ENCODE results near the gene ZDHHC24.

Gene ZDHHC24

DNA sequence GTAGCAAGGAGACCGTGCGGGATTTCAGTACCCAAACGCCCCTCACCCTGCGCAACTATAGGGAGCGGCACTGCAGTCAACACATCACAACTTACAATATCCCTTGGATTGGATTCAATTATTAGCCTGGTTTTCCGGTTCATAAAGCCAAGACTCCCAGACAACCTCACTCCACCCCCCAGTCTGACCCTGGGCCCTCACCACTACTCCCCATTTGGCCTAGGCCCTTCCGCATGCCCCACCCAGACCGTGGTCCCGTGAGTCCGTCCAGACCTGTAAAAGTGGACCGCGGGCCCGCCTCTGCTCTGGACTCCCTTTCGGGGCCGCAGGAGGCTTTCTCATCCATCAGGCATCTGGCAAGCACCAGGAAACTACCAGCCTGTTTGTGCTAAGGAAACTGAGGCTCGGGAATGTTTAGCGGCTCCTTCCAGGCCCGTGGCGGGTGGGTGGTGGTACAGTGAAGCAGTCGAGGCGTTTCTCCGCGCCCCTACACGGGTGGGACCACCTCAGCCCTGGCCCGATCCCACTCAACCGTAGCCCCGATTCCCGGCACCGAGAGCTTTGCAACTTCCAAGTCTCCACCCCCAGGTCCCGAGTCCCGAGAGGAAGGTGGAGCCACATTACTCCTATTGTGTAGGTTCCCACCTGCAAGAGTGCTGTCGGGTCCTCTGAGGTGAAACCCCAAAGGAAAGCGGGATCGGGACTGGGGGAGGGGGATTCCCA is 66.3 kb downstream of the ZDHHC24 start:
- no peak for TF ChIP-seq GATA2 (IDR thresholded peaks at IDR 0.05; ENCODE audit: low read depth, low read length)
- TF ChIP-seq GATA3 (IDR thresholded peaks at IDR 0.05; ENCODE audit: low read depth, low read length), result no peak

DNA sequence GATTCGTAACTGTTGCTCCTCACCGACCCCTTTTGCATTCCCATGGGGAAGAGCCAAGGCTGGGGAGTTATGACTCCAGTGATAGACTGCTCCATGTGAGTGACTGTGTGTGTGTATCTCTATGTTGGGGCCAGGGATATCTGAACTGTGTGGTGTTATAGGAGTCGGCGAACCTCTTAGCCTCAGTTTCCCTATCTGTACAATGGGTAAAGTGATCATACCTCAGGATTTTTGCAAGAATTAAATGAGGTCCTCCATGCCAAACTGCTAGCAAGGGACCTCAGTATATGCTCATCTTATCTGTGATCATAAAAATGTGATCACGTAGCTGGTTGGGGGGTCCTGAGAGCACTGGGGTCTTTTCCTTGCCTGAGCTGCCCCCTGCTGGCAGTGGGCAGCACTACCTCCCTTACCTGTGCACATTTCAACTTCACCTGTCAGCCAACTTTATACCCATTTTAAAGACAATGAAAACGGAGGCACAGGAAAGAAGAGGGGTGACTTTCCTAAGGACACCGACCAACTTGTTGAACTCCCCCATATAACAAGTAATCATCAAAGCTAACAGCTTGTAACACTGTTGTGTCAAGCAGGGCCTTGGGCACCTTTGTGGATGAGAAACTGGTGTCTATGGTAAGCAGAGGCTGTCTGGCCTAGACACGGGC is 67.0 kb downstream of the ZDHHC24 start:
- TF ChIP-seq GATA3 (IDR thresholded peaks at IDR 0.05; ENCODE audit: low read depth, low read length) (no peak), GATA2 (IDR thresholded peaks at IDR 0.05; ENCODE audit: low read depth, low read length) (peak; percentile 16; the same call in 1 of the 2 replicates)

DNA sequence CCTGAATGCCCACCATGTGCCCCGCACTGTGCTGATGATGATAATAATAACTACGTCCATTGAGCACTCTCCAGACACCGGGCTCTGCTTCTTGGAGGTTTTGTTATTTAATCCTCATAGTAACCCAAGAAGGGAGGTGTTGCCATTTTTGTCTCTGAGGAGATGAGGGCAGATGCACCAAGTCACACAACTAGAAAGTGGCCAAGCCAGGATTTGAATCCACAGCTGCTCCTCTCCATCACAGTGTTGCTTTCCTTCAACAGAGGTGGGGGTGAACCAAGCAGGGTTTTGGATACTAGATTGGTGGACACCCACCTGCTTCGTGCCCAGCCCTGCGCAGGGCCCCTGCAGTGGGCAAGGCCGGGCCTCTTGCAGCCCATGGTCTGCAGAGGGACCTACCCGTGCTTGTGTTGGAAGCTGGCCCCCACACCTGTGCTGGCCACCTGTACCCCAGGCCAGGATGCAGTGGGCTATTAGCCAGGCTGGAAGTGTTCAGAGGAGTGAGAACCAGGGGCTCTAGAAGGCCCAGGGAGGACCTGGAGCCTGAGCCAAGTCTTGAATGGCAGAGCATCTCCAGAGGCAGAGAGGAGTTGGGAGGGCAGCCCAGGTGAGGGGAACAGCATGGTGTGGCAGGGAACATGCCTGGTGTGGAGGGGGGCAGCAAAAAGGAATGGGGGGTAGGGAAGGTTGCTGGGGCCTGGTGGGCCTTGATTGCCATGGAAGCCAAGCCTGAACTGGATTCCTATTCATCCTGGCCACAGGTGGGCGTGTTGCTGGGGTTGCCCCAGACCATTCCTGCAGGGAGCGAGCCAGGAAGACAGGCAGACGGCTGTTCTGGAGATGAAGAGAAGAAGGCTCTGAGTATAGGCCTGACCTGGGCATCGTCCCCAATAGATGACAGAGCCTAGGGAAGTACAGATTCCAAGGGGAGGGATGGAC is 68.3 kb downstream of the ZDHHC24 start:
- TF ChIP-seq GATA3 (IDR thresholded peaks at IDR 0.05; ENCODE audit: low read depth, low read length) (no peak), GATA2 (IDR thresholded peaks at IDR 0.05; ENCODE audit: low read depth, low read length) (no peak)

DNA sequence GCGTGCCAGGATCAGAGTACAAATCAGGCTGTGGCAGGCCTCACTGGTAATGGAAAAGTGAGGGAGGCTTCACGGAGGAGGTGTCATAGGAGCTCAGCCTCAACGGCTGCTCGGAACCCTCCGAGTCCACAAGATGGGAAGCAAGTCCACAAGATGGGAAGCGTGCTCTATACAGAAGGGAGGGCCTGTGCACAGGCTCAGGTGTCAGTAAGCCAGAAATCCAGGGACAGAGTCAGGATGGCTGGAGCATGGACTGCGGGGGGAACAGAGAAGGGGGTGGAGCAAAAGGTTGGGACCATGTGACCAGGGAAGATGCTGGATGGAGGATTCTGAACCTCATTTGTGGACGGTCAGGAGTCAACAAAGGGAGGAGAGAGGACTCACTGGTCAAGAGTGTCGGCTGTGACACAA is 69.0 kb downstream of the ZDHHC24 start:
- TF ChIP-seq GATA2 (IDR thresholded peaks at IDR 0.05; ENCODE audit: low read depth, low read length) (no peak), GATA3 (IDR thresholded peaks at IDR 0.05; ENCODE audit: low read depth, low read length) (no peak)

DNA sequence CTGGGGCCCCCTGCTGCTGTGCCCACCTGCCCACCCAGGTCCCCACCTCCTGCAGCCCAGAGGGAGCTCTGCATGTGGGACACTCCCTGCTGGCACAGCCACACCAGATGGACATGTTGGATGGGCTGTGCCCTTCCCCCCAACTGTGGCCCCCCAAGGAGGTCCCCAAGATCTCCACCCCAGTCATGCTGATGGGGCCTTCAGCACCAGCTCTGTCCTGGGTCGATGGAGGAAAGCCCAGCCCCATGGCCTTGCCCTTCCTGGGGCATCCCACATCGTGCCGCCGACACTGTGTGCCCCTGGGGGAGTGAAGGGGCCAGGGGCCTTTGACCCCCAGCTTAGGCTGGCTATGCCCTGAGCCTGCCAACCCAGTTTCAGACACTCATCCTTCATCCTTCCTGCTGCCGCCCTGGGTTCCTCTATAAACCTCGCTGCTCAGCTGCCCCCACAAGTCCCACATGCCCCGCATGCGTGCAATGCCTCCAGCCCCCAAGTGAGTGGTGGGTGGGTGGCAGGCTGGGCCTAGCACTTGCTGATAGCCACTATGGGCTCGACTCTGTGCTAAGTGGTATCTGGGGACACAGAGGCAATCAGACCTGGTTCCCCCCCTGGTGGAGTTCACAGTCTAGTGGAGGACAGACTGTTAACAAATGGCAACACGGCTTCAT is 69.5 kb downstream of the ZDHHC24 start:
- TF ChIP-seq GATA3 (IDR thresholded peaks at IDR 0.05; ENCODE audit: low read depth, low read length) (no peak), GATA2 (IDR thresholded peaks at IDR 0.05; ENCODE audit: low read depth, low read length) (no peak)

DNA sequence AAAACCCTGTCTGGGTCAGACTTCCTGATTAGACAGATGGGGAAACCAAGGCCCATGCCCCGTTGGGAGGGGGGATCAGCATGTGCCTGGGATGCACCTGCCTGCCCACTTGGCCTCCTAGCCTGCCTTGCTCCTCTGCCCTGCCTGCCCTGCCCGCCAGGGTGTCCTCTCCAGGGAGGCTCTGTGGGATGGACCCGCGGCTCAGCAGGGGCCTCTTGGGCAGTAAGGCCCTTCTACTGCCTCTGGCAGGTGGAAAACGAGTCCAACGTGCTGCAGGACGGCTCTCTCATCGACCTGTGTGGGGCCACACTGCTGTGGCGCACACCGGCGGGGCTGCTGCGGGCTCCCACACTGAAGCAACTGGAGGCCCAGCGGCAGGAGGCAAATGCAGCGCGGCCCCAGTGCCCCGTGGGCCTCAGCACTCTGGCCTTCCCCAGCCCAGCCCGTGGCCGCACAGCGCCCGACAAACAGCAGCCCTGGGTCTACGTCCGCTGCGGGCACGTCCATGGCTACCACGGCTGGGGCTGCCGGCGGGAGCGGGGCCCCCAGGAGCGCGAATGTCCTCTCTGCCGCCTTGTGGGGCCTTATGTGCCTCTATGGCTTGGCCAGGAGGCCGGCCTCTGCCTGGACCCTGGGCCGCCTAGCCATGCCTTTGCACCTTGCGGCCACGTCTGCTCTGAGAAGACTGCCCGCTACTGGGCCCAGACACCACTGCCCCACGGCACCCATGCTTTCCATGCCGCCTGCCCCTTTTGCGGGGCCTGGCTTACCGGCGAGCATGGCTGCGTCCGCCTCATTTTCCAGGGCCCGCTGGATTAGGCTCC is 70.3 kb downstream of the ZDHHC24 start:
- no peak for TF ChIP-seq GATA2 (IDR thresholded peaks at IDR 0.05; ENCODE audit: low read depth, low read length)

DNA sequence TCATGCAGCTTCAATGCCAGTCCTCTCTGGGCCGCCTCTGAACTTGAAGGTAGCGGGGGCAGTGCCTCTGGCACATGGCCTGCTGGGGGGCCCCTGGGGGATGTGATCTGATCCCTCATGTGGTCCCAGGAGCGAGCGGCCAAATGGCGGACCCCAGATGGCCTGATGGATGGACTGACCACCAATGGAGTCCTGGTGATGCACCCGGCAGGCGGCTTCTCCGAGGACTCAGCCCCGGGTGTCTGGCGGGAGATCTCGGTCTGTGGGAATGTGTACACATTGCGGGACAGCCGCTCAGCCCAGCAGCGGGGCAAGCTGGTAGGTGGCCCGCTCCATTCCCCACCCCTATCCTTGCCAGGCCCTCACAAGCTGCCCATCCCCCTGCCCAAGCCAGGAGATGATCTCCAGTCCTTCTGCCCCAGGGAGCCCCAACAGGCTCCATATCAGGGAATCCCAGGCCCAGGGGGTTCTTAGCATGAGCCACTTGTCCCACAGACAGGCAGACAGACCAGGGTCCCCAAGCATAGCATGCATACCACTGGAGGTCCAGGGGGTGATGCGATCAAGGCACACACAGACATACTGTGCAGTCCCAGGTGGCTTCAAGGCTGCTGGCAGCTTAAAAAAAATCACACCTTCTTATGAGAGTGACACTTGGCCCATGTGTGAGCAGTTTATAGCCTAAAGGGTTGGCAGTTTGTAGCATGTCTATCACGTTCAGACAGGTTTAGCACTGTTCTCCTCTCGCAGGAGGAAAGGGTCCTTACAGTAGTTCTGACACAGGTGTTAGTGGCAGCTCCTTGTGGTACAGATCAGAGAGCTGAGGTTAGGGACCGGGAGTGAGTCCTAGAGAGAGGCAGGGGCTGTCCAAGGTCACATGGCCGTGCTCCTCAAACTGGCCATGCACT is 72.0 kb downstream of the ZDHHC24 start:
- TF ChIP-seq GATA2 (IDR thresholded peaks at IDR 0.05; ENCODE audit: low read depth, low read length) (no peak), GATA3 (IDR thresholded peaks at IDR 0.05; ENCODE audit: low read depth, low read length) (no peak)

DNA sequence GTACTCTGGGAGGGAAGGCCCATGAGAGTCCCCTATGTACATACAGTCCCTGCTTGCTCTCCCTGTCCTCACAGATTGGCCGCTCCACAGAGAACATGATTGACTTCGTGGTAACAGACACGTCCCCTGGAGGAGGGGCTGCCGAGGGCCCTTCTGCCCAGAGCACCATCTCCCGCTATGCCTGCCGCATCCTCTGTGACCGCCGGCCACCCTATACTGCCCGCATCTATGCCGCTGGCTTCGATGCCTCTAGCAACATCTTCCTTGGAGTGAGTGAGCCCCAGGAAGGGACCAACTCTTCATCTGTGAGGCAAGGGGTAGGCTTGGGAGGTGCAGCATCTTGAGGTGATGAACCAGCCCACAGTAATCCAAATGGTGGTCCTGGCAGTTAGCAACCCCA is 72.7 kb downstream of the ZDHHC24 start:
- no peak for TF ChIP-seq GATA3 (IDR thresholded peaks at IDR 0.05; ENCODE audit: low read depth, low read length)
- TF ChIP-seq GATA2 (IDR thresholded peaks at IDR 0.05; ENCODE audit: low read depth, low read length), result no peak

DNA sequence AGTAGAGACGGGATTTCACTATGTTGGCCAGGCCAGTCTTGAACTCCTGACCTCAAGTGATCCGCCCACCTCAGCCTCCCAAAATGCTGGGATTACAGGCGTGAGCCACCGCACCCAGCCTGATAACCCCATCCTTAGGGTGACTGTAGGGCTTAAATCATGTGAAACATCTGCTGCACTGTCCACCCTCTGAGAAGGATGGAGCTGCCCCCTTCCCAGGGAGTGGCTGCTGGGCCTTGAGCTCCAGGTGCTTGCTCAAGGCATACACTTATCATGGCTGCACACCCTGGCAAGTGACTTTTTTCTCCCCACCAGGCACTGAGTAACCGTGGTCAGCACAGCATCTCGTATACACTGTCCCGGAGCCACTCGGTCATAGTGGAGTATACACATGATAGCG is 73.8 kb downstream of the ZDHHC24 start:
- TF ChIP-seq GATA2 (IDR thresholded peaks at IDR 0.05; ENCODE audit: low read depth, low read length), result no peak
- TF ChIP-seq GATA3 (IDR thresholded peaks at IDR 0.05; ENCODE audit: low read depth, low read length), result no peak

DNA sequence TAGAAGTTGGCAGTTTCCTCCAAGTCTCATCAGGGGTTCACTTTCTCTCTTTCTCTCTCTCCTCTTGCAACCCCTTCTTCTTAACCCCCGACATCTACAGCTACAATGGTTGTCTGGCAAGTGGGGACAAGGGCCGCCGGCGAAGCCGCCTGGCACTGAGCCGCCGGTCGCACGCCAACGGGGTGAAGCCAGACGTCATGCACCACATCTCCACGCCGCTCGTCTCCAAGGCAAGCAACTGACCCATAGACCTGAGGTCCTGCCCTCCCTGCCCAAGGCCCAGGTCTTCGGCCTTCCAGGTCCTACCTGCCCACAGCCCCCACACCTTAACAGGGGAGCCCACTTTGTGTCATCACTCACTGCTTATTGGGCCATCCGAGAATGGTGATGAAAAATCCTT is 74.7 kb downstream of the ZDHHC24 start:
- no peak for TF ChIP-seq GATA3 (IDR thresholded peaks at IDR 0.05; ENCODE audit: low read depth, low read length)
- TF ChIP-seq GATA2 (IDR thresholded peaks at IDR 0.05; ENCODE audit: low read depth, low read length), result no peak
